GM12878 (cell line): ENCODE results near the gene GPC2. TPM values are rescaled to one million over a fixed set of nuclear protein-coding genes. Genes with fewer than 3 reads are reported as not detected.

ENCODE experiments used
- ATAC-seq: fragments of 200-7000 bp; cut with Tn5 transposase; 3 replicates; pipeline ENCODE4 v1.9.1; 2020; ENCODE audit warnings: mild to moderate bottlenecking, moderate library complexity
- BruUV-seq: library from RNA; stranded (reverse); fragments of 400-500 nt; replicated peaks from 2 replicates; lab custom pipeline; 2021; lab: Mats Ljungman, UMichigan
- CTCF ChIA-PET: fragments of 300-600 bp; sonication (Branson Sonifier 250); formaldehyde crosslinking; extraction: SDS; loops from one replicate; lab custom pipeline; 2021; ENCODE audit warnings: inconsistent platforms; lab: Yijun Ruan, JAX
- POLR2A ChIA-PET: fragments of 350-600 bp; formaldehyde crosslinking; extraction: SDS; loops from one replicate; lab custom pipeline; 2021; ENCODE audit warnings: inconsistent platforms; lab: Charles Lee
- RAD21 ChIA-PET: fragments of 300-600 bp; sonication (Branson Sonifier 250); formaldehyde crosslinking; loops from one replicate; lab custom pipeline; 2023; ENCODE audit warnings: antibody characterized with exemption; ENCODE audit not compliant: unreplicated experiment; lab: Charles Lee
- SMC1A ChIA-PET: fragments of 300-600 bp; sonication (Branson Sonifier 250); formaldehyde crosslinking; loops from one replicate; lab custom pipeline; 2023; ENCODE audit not compliant: unreplicated experiment, uncharacterized antibody; lab: Charles Lee
- DNase-seq: peaks from one replicate; pipeline ENCODE4 v3.0.0-alpha.2; 2011; ENCODE audit warnings: low read depth, low spot score
- FAIRE-seq: peaks from 3 replicates; lab custom pipeline; 2011; peaks lifted over from hg19 to GRCh38; lab: Jason Lieb, UNC
- H2AFZ ChIP-seq: 2 replicates; pipeline ENCODE4 v1.6.0; 2011; ENCODE audit warnings: low read depth, low read length, control low read depth; ENCODE audit not compliant: control insufficient read depth
- H3K27ac ChIP-seq: 2 replicates; pipeline ENCODE4 v1.5.1; 2011; ENCODE audit warnings: control low read depth; ENCODE audit not compliant: control insufficient read depth, insufficient read depth
- H3K27me3 ChIP-seq, 2 experiments: replicated peaks in 1 of 2; 2 replicates each; pipeline versions ENCODE4 v1.6.0 to v1.6.1; 2011; ENCODE audit warnings: low read length in 1 of 2; ENCODE audit not compliant: control insufficient read depth in 2 of 2, insufficient read depth in 2 of 2
- H3K36me3 ChIP-seq, 2 experiments: 2 replicates each; pipeline ENCODE4 v1.5.1; 2011; ENCODE audit warnings: low read length in 1 of 2; ENCODE audit not compliant: control insufficient read depth in 2 of 2, insufficient read depth in 2 of 2
- H3K4me1 ChIP-seq: 2 replicates; pipeline ENCODE4 v1.6.1; 2011; ENCODE audit warnings: mild to moderate bottlenecking, low read length, moderate library complexity, mixed read lengths; ENCODE audit not compliant: control insufficient read depth, insufficient read depth
- H3K4me2 ChIP-seq: 2 replicates; pipeline ENCODE4 v1.6.0; 2011; ENCODE audit warnings: control low read depth; ENCODE audit not compliant: control insufficient read depth, insufficient read depth
- H3K4me3 ChIP-seq: fragments of 200-600 bp; sonication (generic); 2 replicates; pipeline ENCODE4 v1.5.1; 2016
- H3K79me2 ChIP-seq: 2 replicates; pipeline ENCODE4 v1.6.0; 2011; ENCODE audit warnings: low read length; ENCODE audit not compliant: control insufficient read depth, insufficient read depth
- H3K9ac ChIP-seq: 2 replicates; pipeline ENCODE4 v1.8.0; 2011; ENCODE audit warnings: low read length, control low read depth, mixed read lengths; ENCODE audit not compliant: control insufficient read depth, insufficient read depth
- H3K9me3 ChIP-seq: replicated peaks from 3 replicates; pipeline ENCODE4 v1.5.1; 2011; ENCODE audit warnings: mild to moderate bottlenecking, low read length; ENCODE audit not compliant: control insufficient read depth, insufficient read depth
- H4K20me1 ChIP-seq: 2 replicates; pipeline ENCODE4 v1.6.0; 2011; ENCODE audit not compliant: control insufficient read depth, insufficient read depth
- CBFB ChIP-seq: IDR thresholded peaks from 2 replicates; pipeline ENCODE4 v1.6.1; 2016; ENCODE audit warnings: antibody characterized with exemption, low read depth
- FOXK2 ChIP-seq: fragments of 450-650 bp; IDR thresholded peaks from 2 replicates; pipeline ENCODE4 v1.6.1; 2017; ENCODE audit warnings: mild to moderate bottlenecking, moderate library complexity
- KAT2A ChIP-seq: conservative IDR thresholded peaks from 2 replicates; pipeline ENCODE4 v1.6.1; 2011; ENCODE audit warnings: low read depth, low read length; ENCODE audit not compliant: control insufficient read depth
- MTA3 ChIP-seq: IDR thresholded peaks from 2 replicates; pipeline ENCODE4 v1.6.1; 2012; ENCODE audit warnings: low read length, inconsistent platforms, borderline replicate concordance
- NFYA ChIP-seq: IDR thresholded peaks from 2 replicates; pipeline ENCODE4 v1.6.1; 2011; ENCODE audit warnings: low read depth, mild to moderate bottlenecking, low read length, improper control_type of control experiment, borderline replicate concordance
- WGBS: methylation state at CpG from one replicate; pipeline ENCODE4 v1.1.6; 2016; ENCODE audit warnings: low lambda C conversion rate; ENCODE audit not compliant: insufficient replicate concordance, insufficient coverage; ENCODE audit errors: missing lambda C conversion rate; 5-methylcytosine and 5-hydroxymethylcytosine counted together
- in situ Hi-C: fragments of 300-500 bp; cut with MboI; formaldehyde crosslinking; loops from 9 replicates; pipeline ENCODE4 v1.14.3; 2018; ENCODE audit warnings: mixed read lengths
- intact Hi-C: fragments of 100-400 bp; cut with micrococcal nuclease; formaldehyde crosslinking; loops from one replicate; pipeline ENCODE4 v1.14.2; 2022; ENCODE audit not compliant: unreplicated experiment
- polyA plus RNA-seq, 11 experiments: library from polyadenylated mRNA; depleted of rRNA in 4 of 11; unstranded in 6 of 11; stranded (reverse) in 5 of 11; fragments of >200 nt; fragmentation: Nextera tagmentation in 4 of 11; fragmentation: Illumina TruSeq in 1 of 11; extraction: Ambion mirVana in 4 of 11; extraction: Trizol in 1 of 11; gene quantifications; 1 replicate in 1 of 11; 2 replicates in 10 of 11; pipeline versions ENCODE4 v1.2.1 to v1.2.3, GENCODE V29; 2011 to 2016; ENCODE audit warnings: inconsistent platforms in 2 of 11, missing spikeins in 2 of 11, low read depth in 1 of 11
- total RNA-seq, 4 experiments: library from RNA; depleted of rRNA in 3 of 4; stranded (reverse); fragments of >200 nt in 3 of 4; fragmentation: Illumina TruSeq in 1 of 4; extraction: Trizol in 1 of 4; gene quantifications; 2 replicates each; pipeline versions ENCODE4 v1.2.1 to v1.2.3, GENCODE V29; 2013 to 2021
- TF ChIP-seq, protein P1 (sequence below): fragments of 450-650 bp; IDR thresholded peaks from 2 replicates; pipeline ENCODE4 v1.6.1; 2017; ENCODE audit warnings: low read depth, mild to moderate bottlenecking, moderate library complexity
- TF ChIP-seq, protein P2 (sequence below): IDR thresholded peaks from 2 replicates; pipeline ENCODE4 v1.6.1; 2012; ENCODE audit warnings: low read depth, low read length, improper control_type of control experiment

Gene GPC2
- total and polyA plus RNA-seq, 10 of the 15 experiments (the other 5 are each of a cell fraction or from before 2014, with no cell fraction given), result 0.19 to 6.3 (median 0.77) TPM

DNA sequence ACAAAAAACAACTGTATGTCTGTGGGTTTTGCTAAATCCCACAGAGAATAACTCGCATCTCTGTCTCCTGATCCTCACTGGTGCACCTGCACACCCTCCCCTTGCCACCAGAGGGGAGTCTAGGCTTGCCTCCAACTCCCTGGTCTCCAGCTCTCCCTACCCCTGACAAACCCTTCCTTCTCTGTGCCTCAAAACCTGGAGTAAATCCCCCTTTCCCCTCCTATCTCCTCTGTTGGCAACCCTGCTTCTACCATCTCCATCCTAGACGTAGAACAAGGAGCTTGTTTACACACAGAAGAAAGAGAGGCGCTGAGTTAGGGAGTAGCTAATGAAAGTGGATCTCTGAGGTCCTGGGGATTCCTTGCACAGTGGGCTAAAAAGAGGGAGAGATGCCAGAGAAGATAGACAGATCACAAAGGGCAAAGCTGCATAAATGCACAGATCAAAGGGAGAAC lies 44.5 kb downstream of the GPC2 start (continued):
- TF ChIP-seq FOXK2, result no peak
- no peak for TF ChIP-seq NFYA
- TF ChIP-seq, protein P1, sequence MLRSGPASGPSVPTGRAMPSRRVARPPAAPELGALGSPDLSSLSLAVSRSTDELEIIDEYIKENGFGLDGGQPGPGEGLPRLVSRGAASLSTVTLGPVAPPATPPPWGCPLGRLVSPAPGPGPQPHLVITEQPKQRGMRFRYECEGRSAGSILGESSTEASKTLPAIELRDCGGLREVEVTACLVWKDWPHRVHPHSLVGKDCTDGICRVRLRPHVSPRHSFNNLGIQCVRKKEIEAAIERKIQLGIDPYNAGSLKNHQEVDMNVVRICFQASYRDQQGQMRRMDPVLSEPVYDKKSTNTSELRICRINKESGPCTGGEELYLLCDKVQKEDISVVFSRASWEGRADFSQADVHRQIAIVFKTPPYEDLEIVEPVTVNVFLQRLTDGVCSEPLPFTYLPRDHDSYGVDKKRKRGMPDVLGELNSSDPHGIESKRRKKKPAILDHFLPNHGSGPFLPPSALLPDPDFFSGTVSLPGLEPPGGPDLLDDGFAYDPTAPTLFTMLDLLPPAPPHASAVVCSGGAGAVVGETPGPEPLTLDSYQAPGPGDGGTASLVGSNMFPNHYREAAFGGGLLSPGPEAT, result no peak
- TF ChIP-seq CBFB, result no peak
- TF ChIP-seq, all 136 proteins: peak for 12

DNA sequence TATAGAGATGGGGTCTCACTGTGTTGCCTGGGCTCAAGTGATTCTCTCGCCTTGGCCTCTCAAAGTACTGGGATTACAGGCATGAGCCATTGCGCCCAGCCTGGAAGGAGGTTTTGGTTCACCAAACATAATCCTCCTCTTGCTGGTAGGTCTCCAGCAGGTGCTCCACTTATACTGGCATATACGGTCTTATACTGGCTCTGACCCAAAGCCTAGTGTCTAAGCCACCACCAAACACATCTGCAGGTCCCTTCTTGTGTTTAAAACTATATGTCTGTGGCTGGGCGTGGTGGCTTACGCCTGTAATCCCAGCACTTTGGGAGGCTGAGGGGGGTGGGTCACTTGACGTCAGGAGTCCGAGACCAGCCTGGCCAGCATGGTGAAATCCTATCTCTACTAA lies 45.1 kb downstream of the GPC2 start:
- in situ Hi-C loops, result loop anchor here (5.0 kb wide), 1 partner anchor 275 kb away; no protein-coding TSS in a partner anchor
- H3K4me2 ChIP-seq, result no peak overlapping the region

More for the DNA sequence above, 45.1 kb downstream of the GPC2 start:
- no peak for TF ChIP-seq MTA3
- TF ChIP-seq, protein P2, sequence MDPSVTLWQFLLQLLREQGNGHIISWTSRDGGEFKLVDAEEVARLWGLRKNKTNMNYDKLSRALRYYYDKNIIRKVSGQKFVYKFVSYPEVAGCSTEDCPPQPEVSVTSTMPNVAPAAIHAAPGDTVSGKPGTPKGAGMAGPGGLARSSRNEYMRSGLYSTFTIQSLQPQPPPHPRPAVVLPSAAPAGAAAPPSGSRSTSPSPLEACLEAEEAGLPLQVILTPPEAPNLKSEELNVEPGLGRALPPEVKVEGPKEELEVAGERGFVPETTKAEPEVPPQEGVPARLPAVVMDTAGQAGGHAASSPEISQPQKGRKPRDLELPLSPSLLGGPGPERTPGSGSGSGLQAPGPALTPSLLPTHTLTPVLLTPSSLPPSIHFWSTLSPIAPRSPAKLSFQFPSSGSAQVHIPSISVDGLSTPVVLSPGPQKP, result no peak
- no peak for TF ChIP-seq KAT2A
- H2AFZ ChIP-seq, result no peak overlapping the region
- H4K20me1 ChIP-seq, result no peaks in the 10 kb centered on the region
- H3K9me3 ChIP-seq, result no peaks in the 10 kb centered on the region
- no peak overlapping the region for H3K4me3 ChIP-seq
- no peaks in the 10 kb centered on the region for H3K27me3 ChIP-seq
- peaks cover 3% of the 10 kb centered on the region; the same call in 1 of the 2 replicates for H3K79me2 ChIP-seq
- H3K4me1 ChIP-seq, result peaks cover 9% of the 10 kb centered on the region
- H3K27ac ChIP-seq, result no peak overlapping the region
- no TSS peak for BruUV-seq
- CTCF ChIA-PET, result interaction anchor here (0.7 to 7.9 kb wide), 41 partner anchors 9 to 351 kb away, joined by 3 to 107 read pairs (median 5); partner anchors contain the start of genes AP4M1, AZGP1, GAL3ST4 and LAMTOR4
- SMC1A ChIA-PET, result interaction anchor here (1.0 to 4.8 kb wide), 23 partner anchors 10 to 287 kb away, joined by 3 to 41 read pairs (median 6); partner anchors contain the start of genes AP4M1, LAMTOR4, MCM7 and PVRIG
- H3K9ac ChIP-seq, result no peak overlapping the region
- ATAC-seq (no peak), FAIRE-seq (no peak), DNase-seq (no peak)
- RAD21 ChIA-PET, result interaction anchor here (0.9 to 5.1 kb wide), 22 partner anchors 10 to 275 kb away, joined by 3 to 49 read pairs (median 4); partner anchors contain the start of genes LAMTOR4 and PVRIG
- intact Hi-C loops, result loop anchor here (1.0 to 5.0 kb wide), 4 partner anchors 83 to 275 kb away; no protein-coding TSS in a partner anchor
- H3K36me3 ChIP-seq, result no peaks in the 10 kb centered on the region
- 44% methylated on average over 7 of the region's 7 CpGs for whole genome bisulfite sequencing
- POLR2A ChIA-PET, result interaction anchor here (1.2 to 2.2 kb wide), 3 partner anchors 16 to 215 kb away, joined by 3 to 8 read pairs (median 6); partner anchors contain the start of gene LAMTOR4
